HG03469 (cell line): ENCODE results near the gene AGRP.

Experiments
- ATAC-seq: cut with Tn5 transposase; IDR thresholded peaks from one replicate; pipeline ENCODE4 v1.9.1; 2021; ENCODE audit warnings: mild to moderate bottlenecking, moderate library complexity, moderate number of reproducible peaks; ENCODE audit not compliant: unreplicated experiment

AGRP gene

DNA sequence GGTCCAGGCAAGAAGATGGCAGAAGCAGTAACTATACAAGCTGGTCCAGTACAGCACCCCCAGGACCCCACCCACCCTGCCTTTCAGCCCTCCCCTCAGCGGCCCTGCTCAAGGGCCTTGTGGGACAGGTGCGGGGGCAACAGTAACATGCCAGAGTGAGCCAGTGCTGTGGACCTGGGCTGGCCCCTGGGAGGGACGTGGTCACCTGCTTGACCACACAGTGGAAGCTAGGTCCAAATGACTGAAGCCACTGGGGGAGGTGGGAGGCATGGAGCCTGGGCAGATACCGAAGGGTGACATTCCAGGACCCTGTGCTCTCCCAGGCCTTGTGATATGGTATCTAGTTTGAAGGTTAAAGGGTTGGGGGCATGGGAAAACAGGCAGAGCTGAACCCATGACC is 19.7 kb downstream of the AGRP start:
- ATAC-seq: no peak

DNA sequence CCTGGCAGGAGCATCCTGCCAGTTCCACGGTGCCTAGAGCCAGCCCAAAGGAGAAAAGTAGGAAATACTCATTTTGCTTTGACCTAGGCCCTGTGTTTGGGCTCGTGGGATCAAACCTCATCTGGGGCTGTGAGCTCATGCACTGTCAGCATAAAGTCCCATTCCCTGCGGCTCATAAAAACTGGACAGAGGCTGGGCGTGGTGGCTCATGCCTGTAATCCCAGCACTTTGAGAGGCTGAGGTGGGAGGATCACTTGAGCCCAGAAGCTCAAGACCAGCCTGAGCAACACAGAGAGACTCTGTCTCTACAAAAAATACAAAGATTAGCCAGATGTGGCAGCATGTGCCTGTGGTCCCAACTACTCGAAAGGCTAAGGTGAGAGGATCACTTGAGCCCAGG is 20.3 kb downstream of the AGRP start:
- no peak for ATAC-seq

DNA sequence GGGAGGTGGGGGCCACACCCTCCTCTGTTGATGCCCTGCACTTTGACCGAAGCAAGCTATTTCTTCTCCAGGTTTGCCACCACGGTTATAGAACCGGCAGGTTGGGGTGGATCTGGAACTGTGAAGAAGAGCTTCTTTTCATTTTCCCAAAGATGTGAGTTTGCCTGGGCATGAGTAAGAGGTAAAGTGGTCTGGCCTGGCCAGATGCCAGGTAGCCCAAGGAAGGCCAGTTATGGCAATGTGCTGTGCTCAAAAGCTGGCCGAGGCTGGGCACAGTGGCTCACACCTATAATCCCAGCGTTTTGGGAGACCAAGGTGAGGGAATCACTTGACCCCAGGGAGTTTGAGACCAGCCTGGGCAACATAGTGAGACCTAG is 21.1 kb downstream of the AGRP start:
- ATAC-seq: no peak

DNA sequence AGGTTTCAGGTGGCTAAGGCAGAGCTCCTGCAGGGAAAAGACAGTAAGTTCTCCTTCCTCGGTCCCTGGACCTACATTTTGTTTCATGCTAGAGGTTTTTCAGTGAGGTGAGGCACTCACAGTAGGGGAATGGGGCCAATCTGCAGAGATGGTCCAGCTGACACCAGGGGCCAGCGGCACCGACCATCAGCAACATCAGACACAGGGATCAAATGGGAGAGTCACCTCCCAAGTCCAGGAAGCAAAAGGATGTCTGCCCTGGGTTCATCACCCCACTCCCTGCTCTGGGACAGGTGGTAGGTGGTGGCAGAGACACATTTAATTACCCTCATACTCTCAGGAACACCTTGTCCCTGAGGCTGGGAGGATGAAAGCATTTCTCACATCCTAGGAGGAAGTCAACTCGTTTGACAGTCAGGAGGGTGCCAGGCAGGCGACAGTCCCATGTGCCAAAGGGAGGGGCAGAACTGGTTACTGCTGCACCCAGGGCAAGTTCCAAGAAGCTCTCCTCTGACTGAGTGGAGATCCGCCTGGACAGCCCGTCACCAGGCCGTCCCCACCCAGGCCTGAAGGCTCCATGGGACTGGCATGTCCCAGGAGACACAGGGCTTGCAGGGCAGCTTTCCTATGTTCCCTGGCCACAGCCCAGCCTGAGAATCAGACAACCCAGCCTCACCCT is 21.6 kb downstream of the AGRP start:
- no peak for ATAC-seq

DNA sequence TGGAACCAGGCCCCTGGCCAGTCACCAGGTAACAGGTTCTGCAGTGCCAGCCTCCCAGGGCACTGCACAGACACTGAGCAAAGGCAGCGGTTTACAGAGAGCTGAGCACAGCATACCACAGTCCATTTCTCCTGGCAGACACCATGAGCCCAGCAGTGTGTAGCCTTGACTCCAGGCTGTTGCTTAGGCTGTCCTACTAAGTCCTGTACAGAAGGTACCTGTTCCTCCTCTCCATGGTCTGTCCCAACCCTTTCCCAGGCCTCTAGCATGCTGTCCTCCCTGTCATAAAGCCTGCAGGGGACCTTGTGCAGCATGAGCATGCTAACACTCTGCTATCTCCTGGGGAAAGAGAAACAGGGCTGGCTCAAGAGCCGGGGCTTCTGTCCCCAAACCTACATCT is 22.4 kb downstream of the AGRP start:
- no peak for ATAC-seq

- ATAC-seq: no peak
These were observed 23.2 kb downstream of the AGRP start for GRCh38 chr16:67460168-67460567.

GRCh38 chr16:67459861-67460150 is 23.5 kb downstream of the AGRP start:
- no peak for ATAC-seq

DNA sequence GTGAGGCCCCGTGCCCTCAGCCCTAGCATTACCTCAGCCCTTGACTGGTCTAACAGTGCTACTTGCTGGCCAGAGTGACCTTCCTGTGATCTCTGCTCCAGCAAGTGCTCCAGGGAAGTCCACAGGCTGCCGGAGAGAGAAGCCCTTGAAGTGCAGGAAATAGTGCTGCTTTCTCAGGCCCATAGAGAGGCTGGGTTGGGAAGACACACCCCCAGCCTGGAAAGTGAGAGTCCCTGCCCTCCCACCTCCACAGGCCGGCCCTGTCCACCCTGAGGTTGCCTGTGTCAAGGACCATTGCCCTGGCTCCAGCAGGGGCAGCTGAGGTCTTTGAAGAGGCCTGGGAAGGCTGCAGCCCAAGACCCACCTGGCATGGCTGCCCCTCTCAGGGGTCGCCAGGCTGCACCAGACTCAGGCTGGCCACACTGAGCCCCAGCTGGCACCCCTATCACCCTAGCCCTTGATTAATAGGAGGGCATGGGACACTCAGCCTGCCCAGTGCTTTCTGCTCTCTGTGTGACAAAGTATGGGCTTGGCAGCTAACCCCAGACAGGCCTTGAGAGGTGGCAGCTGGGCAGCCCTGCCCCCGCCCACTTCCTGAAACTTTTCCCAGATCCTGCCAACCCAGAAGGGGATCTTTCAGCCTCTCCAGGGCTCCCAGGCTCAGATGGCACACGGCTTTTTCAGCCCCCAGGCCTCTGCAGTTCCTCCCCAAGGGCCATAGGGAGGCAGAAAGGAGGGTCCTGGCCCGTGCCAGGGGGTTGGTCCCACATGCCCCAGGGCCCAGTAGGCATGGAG is 24.1 kb downstream of the AGRP start:
- ATAC-seq: no peak

- ATAC-seq: no peak
These were observed 25.2 kb downstream of the AGRP start for GRCh38 chr16:67458121-67458641.

DNA sequence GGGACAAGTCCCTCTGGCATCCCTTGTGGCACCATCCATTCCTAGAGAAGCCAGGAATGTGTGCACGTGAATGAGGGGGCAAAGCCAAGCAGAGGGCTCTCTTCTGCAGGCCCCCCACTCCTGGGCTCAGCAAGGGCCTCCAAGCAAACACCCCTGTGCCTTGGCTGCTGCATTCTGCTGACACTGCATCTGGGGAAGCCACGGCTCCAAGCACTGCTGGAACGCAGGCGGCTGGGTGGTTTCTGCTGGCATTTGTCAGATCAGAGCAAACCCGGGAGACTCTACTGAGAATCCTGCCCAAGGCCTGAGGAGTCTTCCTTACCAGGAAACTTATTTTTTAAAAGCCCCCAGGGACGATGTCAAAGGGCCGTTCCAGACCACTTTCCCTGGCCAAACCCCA is 25.7 kb downstream of the AGRP start:
- ATAC-seq: no peak

- ATAC-seq: no peak
These were observed 26.8 kb downstream of the AGRP start for GRCh38 chr16:67456391-67457081.

- no peak for ATAC-seq
These were observed 28.5 kb downstream of the AGRP start for GRCh38 chr16:67454852-67455251.

GRCh38 chr16:67454104-67454503 is 29.2 kb downstream of the AGRP start:
- ATAC-seq: no peak

GRCh38 chr16:67451704-67452435 is 31.5 kb downstream of the AGRP start:
- no peak for ATAC-seq

GRCh38 chr16:67451061-67451703 is 32.2 kb downstream of the AGRP start:
- ATAC-seq: no peak

DNA sequence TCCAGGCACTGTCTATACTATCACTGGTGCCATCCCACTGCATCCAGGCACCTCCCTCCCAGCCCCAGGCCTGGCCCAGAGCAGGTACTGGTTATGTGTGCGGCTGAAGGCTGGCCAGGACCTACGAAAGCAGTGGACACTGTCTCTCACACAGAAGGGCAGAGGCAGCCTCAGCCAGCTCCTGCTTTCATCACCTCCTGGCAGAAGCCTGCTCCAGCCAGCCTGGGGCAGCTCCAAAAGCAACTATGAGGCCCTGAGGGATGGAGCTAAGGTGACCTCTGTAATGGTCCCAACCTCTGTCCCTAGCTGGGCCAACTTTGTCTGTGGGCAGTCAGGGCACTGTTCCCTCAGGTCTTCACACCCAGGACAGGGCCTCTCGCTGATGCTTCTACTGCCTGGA is 33.6 kb downstream of the AGRP start:
- ATAC-seq: no peak

DNA sequence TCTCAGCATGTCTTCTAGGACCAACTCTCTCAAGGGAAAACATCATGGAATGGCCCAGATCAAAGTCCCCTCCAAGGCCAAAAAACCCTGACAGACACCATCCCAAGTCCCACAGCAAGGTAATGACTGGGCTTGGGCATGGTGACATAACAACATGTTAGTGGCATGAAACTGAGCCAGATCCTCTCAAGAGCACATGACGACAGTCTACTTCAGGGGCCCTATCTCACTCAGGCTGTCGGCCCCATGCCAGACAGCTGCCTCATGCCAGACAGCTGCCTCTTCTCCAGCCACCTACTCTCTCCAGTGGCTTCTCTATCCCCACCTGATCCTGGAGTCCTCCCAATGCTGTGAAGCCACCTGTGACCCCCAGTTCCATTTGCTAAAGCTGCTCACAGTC is 34.0 kb downstream of the AGRP start:
- ATAC-seq: no peak

- ATAC-seq: no peak
These were observed 34.8 kb downstream of the AGRP start for GRCh38 chr16:67448580-67448979.

- ATAC-seq: no peak
These were observed 35.8 kb downstream of the AGRP start for GRCh38 chr16:67447508-67448076.

- no peak for ATAC-seq
These were observed 36.3 kb downstream of the AGRP start for GRCh38 chr16:67446968-67447507.
